ENCODE results near the gene APOBEC3C.

DNA sequence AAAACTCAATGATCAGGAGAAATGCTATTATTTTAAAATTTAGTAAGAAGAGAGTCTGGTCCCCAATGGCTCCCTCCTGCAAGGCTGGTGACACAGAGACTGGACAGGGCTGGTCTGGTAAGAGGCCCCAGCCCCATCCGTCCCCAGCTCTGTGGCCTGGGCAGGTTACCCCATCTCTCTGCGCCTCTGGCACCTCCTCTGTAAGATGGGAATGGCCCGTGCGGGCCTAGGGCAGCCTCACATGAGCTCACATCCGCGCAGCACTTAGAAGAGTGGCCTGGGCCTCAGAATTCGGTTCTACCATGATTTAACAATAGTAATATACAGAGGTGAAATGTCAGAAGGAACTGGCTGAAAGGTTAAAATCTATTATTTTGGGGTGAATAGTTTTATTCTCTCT is 27.9 kb downstream of the APOBEC3C start:
- TF ChIP-seq, protein P1, sequence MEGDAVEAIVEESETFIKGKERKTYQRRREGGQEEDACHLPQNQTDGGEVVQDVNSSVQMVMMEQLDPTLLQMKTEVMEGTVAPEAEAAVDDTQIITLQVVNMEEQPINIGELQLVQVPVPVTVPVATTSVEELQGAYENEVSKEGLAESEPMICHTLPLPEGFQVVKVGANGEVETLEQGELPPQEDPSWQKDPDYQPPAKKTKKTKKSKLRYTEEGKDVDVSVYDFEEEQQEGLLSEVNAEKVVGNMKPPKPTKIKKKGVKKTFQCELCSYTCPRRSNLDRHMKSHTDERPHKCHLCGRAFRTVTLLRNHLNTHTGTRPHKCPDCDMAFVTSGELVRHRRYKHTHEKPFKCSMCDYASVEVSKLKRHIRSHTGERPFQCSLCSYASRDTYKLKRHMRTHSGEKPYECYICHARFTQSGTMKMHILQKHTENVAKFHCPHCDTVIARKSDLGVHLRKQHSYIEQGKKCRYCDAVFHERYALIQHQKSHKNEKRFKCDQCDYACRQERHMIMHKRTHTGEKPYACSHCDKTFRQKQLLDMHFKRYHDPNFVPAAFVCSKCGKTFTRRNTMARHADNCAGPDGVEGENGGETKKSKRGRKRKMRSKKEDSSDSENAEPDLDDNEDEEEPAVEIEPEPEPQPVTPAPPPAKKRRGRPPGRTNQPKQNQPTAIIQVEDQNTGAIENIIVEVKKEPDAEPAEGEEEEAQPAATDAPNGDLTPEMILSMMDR (IDR thresholded peaks at IDR 0.05), result no peak
- TF ChIP-seq POLR2A (IDR thresholded peaks at IDR 0.05), result no peak

All from body of pancreas (tissue), 4 donors.